ENCODE data around the gene STIP1. TPM values are rescaled to one million over a fixed set of nuclear protein-coding genes. Genes with fewer than 3 reads are reported as not detected.

STIP1 gene
- total and polyA plus RNA-seq, 2 donors (not counting 3 experiments of a cell fraction or from before 2014, with no cell fraction given) = 117 to 226 TPM

DNA sequence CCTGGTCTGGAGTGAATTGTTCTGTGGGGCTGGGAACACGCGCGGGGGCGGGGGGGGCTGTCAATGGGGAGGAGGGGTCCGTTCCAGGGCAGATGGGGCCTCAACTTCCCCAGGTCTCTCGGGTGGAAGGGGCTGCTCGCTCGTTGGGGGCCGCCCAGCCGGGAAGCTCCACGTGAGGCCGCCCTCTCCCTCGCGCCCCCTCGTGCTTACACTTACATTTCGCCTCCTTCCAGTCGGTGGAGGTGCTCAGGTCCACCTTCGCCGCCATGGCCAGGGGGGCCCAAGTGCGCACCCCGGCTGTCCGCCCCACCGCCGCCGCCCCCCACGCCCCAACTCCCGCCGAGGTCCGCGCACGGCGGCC lies 20.5 kb upstream of the STIP1 start:
- Histone ChIP-seq H3K4me3 (replicated peaks in 1 of 3; ENCODE audit: insufficient read depth in 1 of 3, low read depth in 1 of 3, low read length in 3 of 3) (peak overlapping the region; percentile 25 to 50 (median 49)), H3K9me1 (replicated peaks; ENCODE audit: control insufficient read depth, extremely low read depth, insufficient read depth, low read length) (no peaks in the 10 kb centered on the region), H3K9me3 (replicated peaks; ENCODE audit: control insufficient read depth, insufficient read depth, low read length) (no peaks in the 10 kb centered on the region), H4K20me1 (replicated peaks; ENCODE audit: control insufficient read depth, extremely low read depth, insufficient read depth, low read length) (no peaks in the 10 kb centered on the region), H3K27me3 (ENCODE audit: control insufficient read depth in 2 of 2, insufficient read depth in 2 of 2, low read length in 2 of 2) (no peaks in the 10 kb centered on the region), H2AFZ (ENCODE audit: low read depth, low read length) (peak overlapping the region; percentile 88), H3K4me1 (ENCODE audit: control insufficient read depth, extremely low read depth, insufficient read depth, low read length) (peaks cover 7% of the 10 kb centered on the region), H3K9ac (replicated peaks; ENCODE audit: extremely low read depth, insufficient read depth, low read length) (peak overlapping the region; percentile 53), H3K4me2 (ENCODE audit: insufficient read depth, low read length) (peak overlapping the region; percentile 63), H3K36me3 (ENCODE audit: control insufficient read depth in 2 of 2, extremely low read depth in 1 of 2, insufficient read depth in 2 of 2, low read length in 2 of 2) (no peaks in the 10 kb centered on the region), H3K27ac (ENCODE audit: insufficient read depth, low read depth, low read length) (no peak overlapping the region), H3K79me2 (ENCODE audit: control insufficient read depth, insufficient read depth, low read length) (peaks cover 11% of the 10 kb centered on the region)
- CTCF ChIA-PET = interaction anchor here (0.6 to 1.8 kb wide), 8 partner anchors 12 to 165 kb away, joined by 3 to 9 read pairs (median 4); partner anchors contain the start of gene CATSPERZ
- intact Hi-C loops (cut with micrococcal nuclease) = no loop called here
- dilution Hi-C loops (cut with MboI; ENCODE audit: extremely low pct_ligation_motif_present, low sequenced_read_pairs) = no loop called here
- POLR2A ChIA-PET = interaction anchor here (1.7 to 2.1 kb wide), 2 partner anchors 16 to 20 kb away, joined by 6 read pairs; partner anchors contain the start of gene STIP1
- DNase-seq (ENCODE audit: low read depth, low spot score) (no peak), FAIRE-seq (no peak)
- TF ChIP-seq EZH2 (IDR thresholded peaks at IDR 0.05; ENCODE audit: borderline replicate concordance, low read depth, low read length, severe bottlenecking) = no peak
- TF ChIP-seq, protein P1, sequence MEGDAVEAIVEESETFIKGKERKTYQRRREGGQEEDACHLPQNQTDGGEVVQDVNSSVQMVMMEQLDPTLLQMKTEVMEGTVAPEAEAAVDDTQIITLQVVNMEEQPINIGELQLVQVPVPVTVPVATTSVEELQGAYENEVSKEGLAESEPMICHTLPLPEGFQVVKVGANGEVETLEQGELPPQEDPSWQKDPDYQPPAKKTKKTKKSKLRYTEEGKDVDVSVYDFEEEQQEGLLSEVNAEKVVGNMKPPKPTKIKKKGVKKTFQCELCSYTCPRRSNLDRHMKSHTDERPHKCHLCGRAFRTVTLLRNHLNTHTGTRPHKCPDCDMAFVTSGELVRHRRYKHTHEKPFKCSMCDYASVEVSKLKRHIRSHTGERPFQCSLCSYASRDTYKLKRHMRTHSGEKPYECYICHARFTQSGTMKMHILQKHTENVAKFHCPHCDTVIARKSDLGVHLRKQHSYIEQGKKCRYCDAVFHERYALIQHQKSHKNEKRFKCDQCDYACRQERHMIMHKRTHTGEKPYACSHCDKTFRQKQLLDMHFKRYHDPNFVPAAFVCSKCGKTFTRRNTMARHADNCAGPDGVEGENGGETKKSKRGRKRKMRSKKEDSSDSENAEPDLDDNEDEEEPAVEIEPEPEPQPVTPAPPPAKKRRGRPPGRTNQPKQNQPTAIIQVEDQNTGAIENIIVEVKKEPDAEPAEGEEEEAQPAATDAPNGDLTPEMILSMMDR (IDR thresholded peaks at IDR 0.05; ENCODE audit: extremely low read depth in 1 of 2, insufficient read depth in 1 of 2, low read depth in 1 of 2, low read length in 2 of 2) = peak in 1 of 2 donors; percentile 35
- BruUV-seq (replicated peaks) = no TSS peak

DNA sequence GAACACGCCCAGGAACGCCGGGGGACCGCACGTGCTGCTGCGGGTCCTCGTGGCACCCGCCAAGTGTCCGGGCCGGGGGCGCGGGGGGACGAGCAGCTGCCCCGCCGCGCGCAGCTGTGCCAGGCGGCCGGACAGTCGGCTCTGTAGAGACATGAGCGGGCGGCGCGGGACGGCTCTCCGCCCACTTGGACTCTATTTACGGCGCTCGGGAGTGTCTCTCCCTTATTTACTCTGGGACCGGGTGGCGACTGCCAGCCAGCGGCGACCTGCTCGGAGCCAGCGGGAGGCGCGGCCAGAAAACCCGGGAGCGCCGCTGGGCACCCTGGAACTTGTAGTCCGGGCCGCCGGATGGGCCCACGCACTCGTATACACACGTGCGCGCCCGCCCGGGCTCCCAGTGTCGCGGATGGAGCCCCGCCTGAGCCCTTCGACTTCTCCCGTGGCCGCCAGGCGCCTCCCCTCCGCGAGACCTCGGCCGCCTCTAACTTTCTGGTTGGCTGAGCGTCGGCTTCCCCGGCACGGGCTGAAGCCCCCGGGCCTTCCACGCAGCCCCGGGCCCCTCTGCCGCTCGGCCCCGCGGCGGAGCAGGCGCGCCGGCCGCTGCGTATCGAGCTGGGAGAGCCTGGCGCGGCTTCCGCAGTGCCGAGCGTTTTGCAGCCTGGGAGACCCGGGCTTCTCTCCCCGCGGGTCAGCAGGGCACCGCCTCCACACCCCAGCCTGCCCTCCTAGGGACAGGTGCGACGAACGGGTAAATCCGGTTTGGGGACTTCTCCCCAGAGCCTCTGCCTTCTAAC lies 19.9 kb upstream of the STIP1 start, which contains the start of gene MACROD1:
MACROD1 (minus strand) TSS at position 272 of the 794 bp plus-strand sequence; CDS start at position 153, 119 bp downstream.
- intact Hi-C loops (cut with micrococcal nuclease) = loop anchor here (1.0 kb wide), 2 partner anchors 15 to 19 kb away; no protein-coding TSS in a partner anchor

More for the DNA sequence above, 19.9 kb upstream of the STIP1 start, which contains the start of gene MACROD1:
- Histone ChIP-seq H3K9me3 (replicated peaks; ENCODE audit: control insufficient read depth, insufficient read depth, low read length) (no peaks in the 10 kb centered on the region), H3K79me2 (ENCODE audit: control insufficient read depth, insufficient read depth, low read length) (peaks cover 11% of the 10 kb centered on the region), H3K9me1 (replicated peaks; ENCODE audit: control insufficient read depth, extremely low read depth, insufficient read depth, low read length) (no peaks in the 10 kb centered on the region), H3K27me3 (ENCODE audit: control insufficient read depth in 2 of 2, insufficient read depth in 2 of 2, low read length in 2 of 2) (no peaks in the 10 kb centered on the region), H3K27ac (ENCODE audit: insufficient read depth, low read depth, low read length) (peak within 1 kb of the TSS; percentile 1), H4K20me1 (replicated peaks; ENCODE audit: control insufficient read depth, extremely low read depth, insufficient read depth, low read length) (no peaks in the 10 kb centered on the region), H3K4me1 (ENCODE audit: control insufficient read depth, extremely low read depth, insufficient read depth, low read length) (peaks cover 7% of the 10 kb centered on the region), H2AFZ (ENCODE audit: low read depth, low read length) (peak within 1 kb of the TSS; percentile 88), H3K9ac (replicated peaks; ENCODE audit: extremely low read depth, insufficient read depth, low read length) (peak within 1 kb of the TSS; percentile 53), H3K36me3 (ENCODE audit: control insufficient read depth in 2 of 2, extremely low read depth in 1 of 2, insufficient read depth in 2 of 2, low read length in 2 of 2) (no peaks in the 10 kb centered on the region), H3K4me2 (ENCODE audit: insufficient read depth, low read length) (peak within 1 kb of the TSS; percentile 63), H3K4me3 (replicated peaks in 1 of 3; ENCODE audit: insufficient read depth in 1 of 3, low read depth in 1 of 3, low read length in 3 of 3) (peak within 1 kb of the TSS; percentile 25 to 50 (median 49))
- dilution Hi-C loops (cut with MboI; ENCODE audit: extremely low pct_ligation_motif_present, low sequenced_read_pairs) = no loop called here
- no peak for TF ChIP-seq FOS (IDR thresholded peaks at IDR 0.05; ENCODE audit: borderline replicate concordance, insufficient read depth, low read length)
- TF ChIP-seq, protein P1 (IDR thresholded peaks at IDR 0.05; ENCODE audit: extremely low read depth in 1 of 2, insufficient read depth in 1 of 2, low read depth in 1 of 2, low read length in 2 of 2) = no peak
- TF ChIP-seq POLR2AphosphoS5 (IDR thresholded peaks at IDR 0.05; ENCODE audit: insufficient read depth, low read depth, low read length) = peak; percentile 82
- no peak for TF ChIP-seq MYC (IDR thresholded peaks at IDR 0.05; ENCODE audit: low read depth, low read length)
- peak; percentile 71 for TF ChIP-seq POLR2A (IDR thresholded peaks at IDR 0.05; ENCODE audit: low read depth, low read length)
- no peak for TF ChIP-seq JUN (IDR thresholded peaks at IDR 0.05; ENCODE audit: borderline replicate concordance, insufficient read depth, insufficient read length, low read depth)
- TF ChIP-seq GATA2 (IDR thresholded peaks at IDR 0.05; ENCODE audit: insufficient read depth, insufficient read length, low read depth, low read length) = no peak
- no peak for TF ChIP-seq EZH2 (IDR thresholded peaks at IDR 0.05; ENCODE audit: borderline replicate concordance, low read depth, low read length, severe bottlenecking)
- TF ChIP-seq, protein P2, sequence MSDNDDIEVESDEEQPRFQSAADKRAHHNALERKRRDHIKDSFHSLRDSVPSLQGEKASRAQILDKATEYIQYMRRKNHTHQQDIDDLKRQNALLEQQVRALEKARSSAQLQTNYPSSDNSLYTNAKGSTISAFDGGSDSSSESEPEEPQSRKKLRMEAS (IDR thresholded peaks at IDR 0.05; ENCODE audit: insufficient read depth, insufficient read length) = peak; percentile 5
- DNase-seq (ENCODE audit: low read depth, low spot score) (peak; percentile 84), FAIRE-seq (peak; percentile 91)
- POLR2A ChIA-PET = interaction anchor here (0.5 to 2.1 kb wide), 3 partner anchors 15 to 19 kb away, joined by 5 to 6 read pairs (median 6); partner anchors contain the start of gene STIP1
- TSS peak; percentile 65 for BruUV-seq (replicated peaks)
- CTCF ChIA-PET = interaction anchor here (0.7 to 1.8 kb wide), 8 partner anchors 13 to 166 kb away, joined by 3 to 9 read pairs (median 4); partner anchors contain the start of genes CATSPERZ and STIP1
